C4-2B (cell line): ENCODE results near the gene PRADC1.

Source experiments
- H3K27ac ChIP-seq: fragments of 450-650 bp; 2 replicates; pipeline ENCODE4 v1.5.1; 2017
- ZFX ChIP-seq: fragments of 450-650 bp; IDR thresholded peaks from 2 replicates; pipeline ENCODE4 v1.6.1; 2017
- TF ChIP-seq, protein P1 (sequence below): fragments of 450-650 bp; conservative IDR thresholded peaks from 2 replicates; pipeline ENCODE4 v1.5.1; 2017; ENCODE audit warnings: mild to moderate bottlenecking

Gene PRADC1

GRCh38 chr2:73258186-73258912 is 25.3 kb upstream of the PRADC1 start:
- no peak overlapping the region for H3K27ac ChIP-seq
- no peak for TF ChIP-seq ZFX
- TF ChIP-seq, protein P1, sequence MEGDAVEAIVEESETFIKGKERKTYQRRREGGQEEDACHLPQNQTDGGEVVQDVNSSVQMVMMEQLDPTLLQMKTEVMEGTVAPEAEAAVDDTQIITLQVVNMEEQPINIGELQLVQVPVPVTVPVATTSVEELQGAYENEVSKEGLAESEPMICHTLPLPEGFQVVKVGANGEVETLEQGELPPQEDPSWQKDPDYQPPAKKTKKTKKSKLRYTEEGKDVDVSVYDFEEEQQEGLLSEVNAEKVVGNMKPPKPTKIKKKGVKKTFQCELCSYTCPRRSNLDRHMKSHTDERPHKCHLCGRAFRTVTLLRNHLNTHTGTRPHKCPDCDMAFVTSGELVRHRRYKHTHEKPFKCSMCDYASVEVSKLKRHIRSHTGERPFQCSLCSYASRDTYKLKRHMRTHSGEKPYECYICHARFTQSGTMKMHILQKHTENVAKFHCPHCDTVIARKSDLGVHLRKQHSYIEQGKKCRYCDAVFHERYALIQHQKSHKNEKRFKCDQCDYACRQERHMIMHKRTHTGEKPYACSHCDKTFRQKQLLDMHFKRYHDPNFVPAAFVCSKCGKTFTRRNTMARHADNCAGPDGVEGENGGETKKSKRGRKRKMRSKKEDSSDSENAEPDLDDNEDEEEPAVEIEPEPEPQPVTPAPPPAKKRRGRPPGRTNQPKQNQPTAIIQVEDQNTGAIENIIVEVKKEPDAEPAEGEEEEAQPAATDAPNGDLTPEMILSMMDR, result no peak

GRCh38 chr2:73257425-73258125 is 24.5 kb upstream of the PRADC1 start:
- no peak overlapping the region for H3K27ac ChIP-seq
- no peak for TF ChIP-seq ZFX
- TF ChIP-seq, protein P1, result no peak

DNA sequence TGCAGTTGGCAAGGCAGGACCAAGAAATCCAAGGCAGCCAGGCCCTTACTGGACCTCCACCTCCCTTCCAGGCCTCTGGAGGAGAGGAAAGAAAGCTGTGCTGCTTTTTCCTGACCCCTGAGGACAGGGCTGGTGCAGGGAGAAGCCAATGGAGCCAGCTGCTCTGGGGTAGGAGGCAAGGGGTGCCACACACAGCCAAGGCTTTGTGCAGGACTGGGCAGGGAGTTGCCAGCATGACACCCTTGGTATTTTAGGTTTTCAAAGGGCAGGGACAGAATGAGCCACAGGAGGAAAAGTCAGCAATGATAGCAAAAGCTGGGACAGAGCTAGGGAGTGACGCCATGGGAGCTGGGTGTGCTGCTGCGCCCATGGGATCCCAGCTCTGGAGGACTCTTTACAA is 24.0 kb upstream of the PRADC1 start:
- H3K27ac ChIP-seq, result no peak overlapping the region
- TF ChIP-seq ZFX, result no peak
- TF ChIP-seq, protein P1, result no peak

GRCh38 chr2:73256618-73256922 is 23.5 kb upstream of the PRADC1 start:
- TF ChIP-seq ZFX, result no peak
- TF ChIP-seq, protein P1, result no peak
- H3K27ac ChIP-seq, result no peak overlapping the region

DNA sequence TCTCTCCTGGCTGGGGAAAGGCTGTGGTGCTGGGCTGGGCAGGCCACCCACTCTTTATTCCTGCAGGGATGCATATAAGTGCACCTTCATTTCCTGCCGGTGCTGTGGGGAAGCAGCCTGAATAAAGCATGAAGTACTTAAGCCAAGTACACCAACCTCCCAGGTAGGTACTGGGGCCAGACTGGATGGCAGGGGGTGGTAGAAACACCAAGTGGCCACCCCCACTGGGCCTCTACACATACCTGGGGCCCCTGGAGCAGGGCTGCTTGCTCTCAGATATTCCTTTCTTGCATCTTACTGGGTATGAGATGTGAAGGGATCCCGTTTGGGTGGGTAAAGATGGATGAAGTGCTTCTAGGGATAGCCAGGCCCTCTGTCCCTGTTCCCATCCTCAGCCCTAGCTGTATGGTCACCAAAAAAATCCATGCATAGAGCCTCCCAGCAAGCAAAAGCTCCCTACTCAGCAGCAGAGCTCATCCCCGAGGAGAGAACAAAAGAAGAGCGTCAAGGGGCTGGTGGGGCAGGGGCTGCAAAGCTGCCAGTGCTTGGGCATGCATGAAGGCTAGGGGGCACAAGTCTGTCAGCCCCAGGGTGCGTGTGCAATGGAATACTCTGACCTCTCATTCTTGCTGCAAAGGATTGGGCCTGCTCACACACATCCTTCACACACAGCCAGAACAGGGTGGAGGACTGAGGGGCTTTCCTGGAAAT is 23.0 kb upstream of the PRADC1 start:
- TF ChIP-seq, protein P1, result no peak
- no peak for TF ChIP-seq ZFX
- no peak overlapping the region for H3K27ac ChIP-seq

DNA sequence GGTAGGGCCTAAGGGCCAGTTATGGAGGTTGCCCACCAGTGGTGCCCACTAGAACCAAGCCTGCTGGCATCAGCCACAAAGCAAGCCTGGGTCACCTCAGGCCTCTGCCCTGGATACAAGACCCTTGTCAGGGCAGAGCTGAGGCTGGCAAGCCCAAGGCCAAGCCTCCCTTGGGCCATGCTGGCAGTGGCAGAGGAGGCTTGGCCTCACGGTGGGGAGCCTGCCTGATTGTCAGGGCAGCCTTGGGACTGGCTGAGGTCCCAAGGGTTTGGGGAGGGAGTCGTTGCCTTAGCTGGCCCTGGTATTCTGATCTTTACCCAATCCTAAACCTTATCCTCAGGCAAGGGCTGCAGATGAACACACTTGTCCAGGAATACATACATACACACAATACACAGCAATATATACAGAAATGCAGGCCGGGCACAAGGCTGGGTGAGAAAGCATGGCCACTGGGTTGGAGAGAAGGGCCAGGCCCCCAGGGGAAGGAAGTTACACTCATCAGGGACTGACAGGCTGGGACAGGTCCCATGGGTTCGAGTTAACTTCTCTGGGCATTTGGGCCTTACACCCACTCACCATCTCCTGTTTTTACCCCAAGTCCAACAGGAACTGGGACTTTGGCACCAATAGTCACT is 22.1 kb upstream of the PRADC1 start:
- TF ChIP-seq ZFX, result no peak
- TF ChIP-seq, protein P1, result no peak
- peak overlapping the region; percentile 38; the same call in 1 of the 2 replicates for H3K27ac ChIP-seq
